Measurements from ENCODE around the gene PRKG2. TPM values are rescaled to one million over a fixed set of nuclear protein-coding genes. Genes with fewer than 3 reads are reported as not detected.

Gene PRKG2
- total RNA-seq, 4 donors from 2014 or later: 0.44 to 4.1 (median 1.1) TPM

DNA sequence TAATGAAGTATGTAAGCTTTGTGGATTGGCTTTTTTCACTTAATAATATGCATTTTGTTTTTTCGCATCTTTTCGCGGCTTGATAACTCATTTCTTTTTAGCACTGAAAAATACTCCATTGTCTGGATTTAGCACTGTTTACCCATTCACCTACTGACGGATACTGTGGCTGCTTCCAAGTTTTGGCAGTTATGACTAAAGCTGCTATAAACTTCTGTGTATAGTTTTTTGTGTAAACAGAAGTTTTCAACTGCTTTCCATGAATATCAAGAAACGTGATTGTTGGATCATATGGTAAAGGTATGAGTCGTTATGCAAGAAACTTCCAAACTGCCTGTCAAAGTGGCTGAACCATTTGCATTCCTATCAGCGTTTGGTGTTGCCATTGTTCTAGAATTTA is 96.9 kb downstream of the PRKG2 start:
- TF ChIP-seq, protein P1, sequence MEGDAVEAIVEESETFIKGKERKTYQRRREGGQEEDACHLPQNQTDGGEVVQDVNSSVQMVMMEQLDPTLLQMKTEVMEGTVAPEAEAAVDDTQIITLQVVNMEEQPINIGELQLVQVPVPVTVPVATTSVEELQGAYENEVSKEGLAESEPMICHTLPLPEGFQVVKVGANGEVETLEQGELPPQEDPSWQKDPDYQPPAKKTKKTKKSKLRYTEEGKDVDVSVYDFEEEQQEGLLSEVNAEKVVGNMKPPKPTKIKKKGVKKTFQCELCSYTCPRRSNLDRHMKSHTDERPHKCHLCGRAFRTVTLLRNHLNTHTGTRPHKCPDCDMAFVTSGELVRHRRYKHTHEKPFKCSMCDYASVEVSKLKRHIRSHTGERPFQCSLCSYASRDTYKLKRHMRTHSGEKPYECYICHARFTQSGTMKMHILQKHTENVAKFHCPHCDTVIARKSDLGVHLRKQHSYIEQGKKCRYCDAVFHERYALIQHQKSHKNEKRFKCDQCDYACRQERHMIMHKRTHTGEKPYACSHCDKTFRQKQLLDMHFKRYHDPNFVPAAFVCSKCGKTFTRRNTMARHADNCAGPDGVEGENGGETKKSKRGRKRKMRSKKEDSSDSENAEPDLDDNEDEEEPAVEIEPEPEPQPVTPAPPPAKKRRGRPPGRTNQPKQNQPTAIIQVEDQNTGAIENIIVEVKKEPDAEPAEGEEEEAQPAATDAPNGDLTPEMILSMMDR (IDR thresholded peaks at IDR 0.05; ENCODE audit: low read depth): no peak

DNA sequence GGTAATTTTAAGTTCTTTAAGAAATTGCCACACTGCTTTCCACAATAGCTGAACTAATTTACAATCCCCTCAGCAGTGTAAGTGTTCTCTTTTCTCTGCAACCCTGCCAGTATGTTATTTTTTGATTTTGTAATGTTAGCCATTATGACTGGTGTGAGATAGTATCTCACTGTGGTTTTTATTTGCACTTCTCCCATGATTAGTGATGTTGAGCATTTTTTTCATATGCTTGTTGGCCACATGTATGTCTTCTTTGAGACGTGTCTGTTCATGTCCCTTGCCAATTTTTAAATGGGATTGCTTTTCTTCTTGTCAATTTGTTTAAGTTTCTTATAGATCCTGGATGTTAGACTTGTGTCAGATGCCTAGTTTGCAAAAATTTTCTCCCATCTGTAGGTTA is 98.5 kb downstream of the PRKG2 start:
- TF ChIP-seq, protein P1 (IDR thresholded peaks at IDR 0.05; ENCODE audit: low read depth): no peak

DNA sequence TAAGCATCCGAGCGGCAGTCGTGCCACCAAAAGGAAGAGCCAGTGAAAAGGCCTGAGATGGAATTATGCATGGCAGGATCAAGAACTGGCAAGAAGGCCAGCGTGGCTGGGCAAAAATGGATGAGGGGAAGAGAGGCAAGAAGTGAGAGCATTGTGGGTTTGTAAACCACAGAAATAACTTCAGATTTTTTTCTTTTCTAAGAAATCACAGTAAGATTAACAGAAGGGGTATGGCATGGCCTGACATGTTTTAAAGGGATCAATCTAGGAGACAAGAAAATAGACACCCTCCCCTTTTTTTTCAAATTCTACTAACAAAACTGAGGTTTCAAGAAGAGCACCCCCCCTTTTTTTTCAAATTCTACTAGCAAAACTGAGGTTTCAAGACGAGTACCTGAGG is 102.0 kb downstream of the PRKG2 start:
- TF ChIP-seq, protein P1 (IDR thresholded peaks at IDR 0.05; ENCODE audit: low read depth): no peak

DNA sequence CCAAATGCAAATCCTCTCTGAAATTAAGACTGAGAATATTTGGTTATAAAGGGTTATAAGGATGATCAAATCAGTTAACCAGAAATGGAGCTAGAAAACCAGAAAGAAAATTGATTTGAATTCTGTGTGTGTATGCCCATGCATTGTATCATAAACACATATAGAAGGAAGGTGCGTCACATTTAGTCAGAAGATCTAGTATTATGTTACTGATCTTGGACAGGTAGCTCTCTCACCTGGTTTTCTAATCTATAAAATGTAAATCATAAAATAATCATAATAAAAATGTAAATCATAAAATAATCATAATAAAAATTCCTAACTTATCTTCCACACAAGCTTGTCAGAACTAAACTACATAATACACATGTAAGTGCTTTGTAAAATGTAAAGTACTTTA is 105.7 kb downstream of the PRKG2 start:
- TF ChIP-seq, protein P1 (IDR thresholded peaks at IDR 0.05; ENCODE audit: low read depth): no peak

DNA sequence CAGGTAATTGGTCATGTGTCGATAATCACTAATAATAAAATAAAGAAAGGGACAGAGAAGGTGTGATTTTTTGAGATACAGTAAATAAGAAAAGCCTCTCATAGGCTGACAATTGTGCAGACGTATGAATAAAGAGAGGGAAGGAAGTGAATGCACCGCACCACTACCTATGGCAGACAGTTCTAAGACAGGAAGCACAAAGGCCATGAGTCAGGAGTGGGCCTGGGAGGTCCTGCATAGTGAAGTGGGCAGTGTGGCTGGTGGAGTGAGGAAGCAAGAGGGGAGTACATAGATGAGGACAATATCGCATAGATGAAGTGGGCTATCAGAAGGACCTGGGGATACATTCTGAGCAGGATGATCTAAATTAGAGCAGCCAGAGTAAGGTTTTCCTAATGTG is 108.9 kb downstream of the PRKG2 start:
- TF ChIP-seq, protein P1 (IDR thresholded peaks at IDR 0.05; ENCODE audit: low read depth): no peak

DNA sequence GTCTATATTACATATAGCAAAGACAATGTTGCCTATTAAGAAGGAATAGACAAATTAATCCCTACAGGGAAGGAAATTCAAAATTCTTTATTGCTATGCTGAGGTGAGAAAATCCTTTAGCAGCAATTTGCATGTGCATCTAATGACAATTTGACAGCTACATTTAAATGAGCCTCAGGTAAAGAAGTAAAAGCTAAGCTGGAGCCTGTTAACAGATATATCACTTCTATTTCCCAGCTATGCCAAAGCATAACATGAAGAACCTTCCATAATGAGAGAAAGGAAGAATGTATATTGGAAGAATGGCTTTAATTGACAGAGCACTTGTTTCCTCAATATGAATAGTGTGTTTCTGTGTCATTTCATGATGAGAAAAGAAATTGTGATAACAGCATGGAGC is 112.9 kb downstream of the PRKG2 start:
- TF ChIP-seq, protein P1 (IDR thresholded peaks at IDR 0.05; ENCODE audit: low read depth): no peak

DNA sequence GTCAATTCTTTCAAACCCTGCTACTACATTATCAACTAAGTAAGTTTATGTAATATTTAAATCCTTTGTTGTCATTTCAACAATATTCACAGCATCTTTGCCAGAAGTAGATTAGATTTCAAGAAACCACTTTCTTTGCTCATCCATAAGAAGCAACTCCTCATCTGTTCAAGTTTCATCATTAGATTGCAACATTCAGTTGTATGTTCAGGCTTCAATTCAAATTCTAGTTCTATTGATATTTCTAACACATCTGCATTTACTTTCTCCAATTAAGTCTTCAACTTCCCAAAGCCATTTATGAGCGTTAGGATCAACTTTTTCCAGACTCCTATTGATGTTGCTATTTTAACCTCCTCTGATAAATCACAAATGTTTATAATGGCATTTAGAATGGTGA is 118.5 kb downstream of the PRKG2 start:
- TF ChIP-seq, protein P1 (IDR thresholded peaks at IDR 0.05; ENCODE audit: low read depth): no peak
